GM19395 (cell line): ENCODE results near the gene C1QA.

Source experiments
- ATAC-seq: cut with Tn5 transposase; IDR thresholded peaks from one replicate; pipeline ENCODE4 v1.9.1; 2021; ENCODE audit warnings: mild to moderate bottlenecking, moderate library complexity; ENCODE audit not compliant: unreplicated experiment

The C1QA gene, protein sequence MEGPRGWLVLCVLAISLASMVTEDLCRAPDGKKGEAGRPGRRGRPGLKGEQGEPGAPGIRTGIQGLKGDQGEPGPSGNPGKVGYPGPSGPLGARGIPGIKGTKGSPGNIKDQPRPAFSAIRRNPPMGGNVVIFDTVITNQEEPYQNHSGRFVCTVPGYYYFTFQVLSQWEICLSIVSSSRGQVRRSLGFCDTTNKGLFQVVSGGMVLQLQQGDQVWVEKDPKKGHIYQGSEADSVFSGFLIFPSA

DNA sequence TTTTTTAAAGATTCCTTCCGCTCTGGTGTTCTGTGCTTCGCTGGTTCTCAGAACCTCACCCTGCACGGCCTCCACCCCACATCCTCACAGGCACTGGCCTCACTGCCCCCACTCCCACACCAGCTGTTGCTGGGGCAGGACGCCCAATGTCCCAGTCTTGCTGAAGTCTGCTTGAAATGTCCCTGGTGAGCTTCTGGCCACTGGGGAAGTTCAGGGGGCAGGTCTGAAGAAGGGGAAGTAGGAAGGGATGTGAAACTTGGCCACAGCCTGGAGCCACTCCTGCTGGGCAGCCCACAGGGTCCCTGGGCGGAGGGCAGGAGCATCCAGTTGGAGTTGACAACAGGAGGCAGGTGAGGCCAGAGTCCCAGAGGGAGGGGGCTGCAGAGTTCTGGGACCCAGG, at the start of gene C1QA:
Gene C1QA, plus strand, starts transcription at position 276 of the 400 bp plus-strand sequence. CDS start 989 bp downstream, outside the sequence.
- ATAC-seq: no peak

DNA sequence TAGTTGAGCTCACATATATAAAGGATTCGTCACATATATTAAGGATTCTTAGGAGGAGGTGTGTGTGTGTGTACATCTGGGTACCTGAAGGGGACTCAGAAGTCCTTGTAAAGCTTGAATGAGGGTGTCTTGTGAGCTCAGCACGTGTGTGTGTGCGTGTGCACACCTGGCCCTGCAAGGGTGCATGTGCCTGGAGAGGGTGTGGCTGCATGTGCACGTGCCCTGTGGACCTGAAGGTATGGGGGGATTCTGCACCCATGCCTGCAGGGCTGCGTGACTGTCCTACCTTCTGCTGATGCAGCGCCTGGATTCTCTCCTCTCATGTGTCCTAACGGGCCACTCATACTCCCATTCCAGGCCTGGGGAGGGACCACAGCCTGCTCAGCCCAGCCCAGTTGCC, 49.2 kb upstream of the C1QA start:
- no peak for ATAC-seq

DNA sequence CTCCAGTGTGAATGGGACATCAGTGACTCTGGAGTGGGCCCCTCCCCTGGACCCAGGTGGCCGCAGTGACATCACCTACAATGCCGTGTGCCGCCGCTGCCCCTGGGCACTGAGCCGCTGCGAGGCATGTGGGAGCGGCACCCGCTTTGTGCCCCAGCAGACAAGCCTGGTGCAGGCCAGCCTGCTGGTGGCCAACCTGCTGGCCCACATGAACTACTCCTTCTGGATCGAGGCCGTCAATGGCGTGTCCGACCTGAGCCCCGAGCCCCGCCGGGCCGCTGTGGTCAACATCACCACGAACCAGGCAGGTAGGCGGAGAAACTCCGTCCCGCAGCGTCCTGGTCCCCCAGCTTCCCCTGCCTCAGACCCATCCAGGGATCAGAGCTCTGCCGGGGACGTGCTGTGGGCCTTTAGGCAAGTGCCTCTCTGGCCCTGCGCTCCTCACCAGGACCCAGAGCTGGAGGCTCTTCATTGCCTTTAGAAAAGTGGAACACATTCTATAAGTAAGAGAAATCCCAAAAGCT, 47.5 kb upstream of the C1QA start:
- no peak for ATAC-seq

DNA sequence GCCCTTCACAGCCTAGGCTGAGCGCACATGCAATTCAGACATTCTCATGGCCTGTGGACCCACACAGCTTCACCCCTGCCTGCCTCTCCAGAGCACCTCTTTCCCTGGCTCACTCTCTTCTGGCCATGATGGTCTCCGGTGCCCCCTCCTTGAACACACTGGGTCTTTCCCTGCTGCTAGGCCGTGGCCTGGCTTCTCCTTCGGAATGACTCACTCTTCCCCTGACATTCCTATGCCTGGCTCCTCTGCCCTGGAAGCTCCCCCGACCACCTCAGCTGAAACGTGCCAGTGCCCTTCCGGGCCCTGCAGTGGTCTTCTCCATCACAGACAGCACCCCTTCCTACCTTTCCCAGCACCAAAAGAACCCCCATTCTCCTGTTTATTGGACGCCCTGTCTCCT, 44.9 kb upstream of the C1QA start:
- ATAC-seq: no peak

DNA sequence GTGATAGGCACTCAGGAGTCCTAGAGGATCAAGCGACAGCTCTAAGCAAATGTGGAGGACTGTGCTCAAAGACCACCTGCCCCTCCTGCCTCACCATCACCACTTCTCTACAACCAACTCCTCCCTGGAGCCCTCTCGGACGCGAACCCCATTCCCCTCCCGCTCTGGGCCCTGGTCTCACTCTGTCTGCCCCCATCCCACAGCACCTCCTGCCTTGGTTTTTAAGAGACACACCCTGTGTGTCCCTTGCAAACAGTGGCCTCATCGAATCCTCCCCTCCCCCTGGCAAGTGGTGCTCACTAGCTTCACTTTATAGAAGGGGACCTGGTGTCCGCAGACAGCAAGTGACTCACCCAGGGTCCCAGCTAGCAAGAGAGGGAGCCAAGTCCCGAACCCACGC, 44.4 kb upstream of the C1QA start:
- ATAC-seq: no peak

DNA sequence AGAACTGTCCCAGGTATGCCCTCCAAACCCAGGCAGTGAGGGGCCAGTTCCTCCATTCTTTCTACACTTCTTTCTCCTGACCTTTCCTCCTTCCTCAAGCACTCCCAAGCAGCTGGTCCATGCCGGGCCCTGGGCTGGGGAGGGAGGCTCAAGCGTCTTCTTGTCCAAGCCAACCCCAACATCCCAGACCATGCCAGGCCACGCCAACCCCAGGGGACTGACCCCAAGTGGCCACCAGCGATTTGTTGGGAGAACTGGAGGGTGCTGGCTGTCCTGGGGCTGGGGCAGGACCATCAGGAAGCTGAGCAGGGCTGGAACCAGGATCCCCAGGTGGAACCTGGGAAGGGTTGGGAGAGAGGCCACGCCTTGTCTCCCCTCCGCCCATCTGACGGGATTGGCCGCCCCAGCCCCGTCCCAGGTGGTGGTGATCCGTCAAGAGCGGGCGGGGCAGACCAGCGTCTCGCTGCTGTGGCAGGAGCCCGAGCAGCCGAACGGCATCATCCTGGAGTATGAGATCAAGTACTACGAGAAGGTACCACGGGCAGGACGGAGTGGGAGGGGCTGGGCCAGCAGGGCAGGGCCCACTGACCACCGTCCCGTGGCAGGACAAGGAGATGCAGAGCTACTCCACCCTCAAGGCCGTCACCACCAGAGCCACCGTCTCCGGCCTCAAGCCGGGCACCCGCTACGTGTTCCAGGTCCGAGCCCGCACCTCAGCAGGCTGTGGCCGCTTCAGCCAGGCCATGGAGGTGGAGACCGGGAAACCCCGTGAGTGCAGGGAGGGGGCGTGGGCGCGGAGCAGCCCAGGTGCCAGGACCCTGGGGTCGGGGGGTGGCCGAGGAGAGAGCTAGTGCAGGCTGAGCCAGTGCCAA, 43.3 kb upstream of the C1QA start:
- ATAC-seq: no peak

DNA sequence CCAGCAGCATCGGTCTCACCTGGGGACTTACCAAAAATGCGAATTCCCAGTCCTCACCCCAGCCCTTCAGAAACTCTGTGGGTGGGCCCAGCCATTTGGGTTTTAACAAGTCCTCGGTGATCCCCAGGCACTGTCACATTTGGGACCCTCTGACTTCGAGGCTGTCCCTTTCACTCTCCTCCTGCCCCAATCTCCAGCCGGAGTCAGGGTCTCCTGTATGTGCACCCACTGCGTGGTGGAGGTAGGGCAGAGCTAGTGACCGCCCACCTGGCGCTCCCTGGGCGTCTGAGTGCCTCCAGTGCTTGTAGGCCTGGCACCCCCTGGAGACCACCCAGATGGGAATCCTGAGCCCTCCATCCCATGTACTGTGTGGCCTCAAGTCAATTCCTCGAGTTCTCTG, 42.0 kb upstream of the C1QA start:
- no peak for ATAC-seq

DNA sequence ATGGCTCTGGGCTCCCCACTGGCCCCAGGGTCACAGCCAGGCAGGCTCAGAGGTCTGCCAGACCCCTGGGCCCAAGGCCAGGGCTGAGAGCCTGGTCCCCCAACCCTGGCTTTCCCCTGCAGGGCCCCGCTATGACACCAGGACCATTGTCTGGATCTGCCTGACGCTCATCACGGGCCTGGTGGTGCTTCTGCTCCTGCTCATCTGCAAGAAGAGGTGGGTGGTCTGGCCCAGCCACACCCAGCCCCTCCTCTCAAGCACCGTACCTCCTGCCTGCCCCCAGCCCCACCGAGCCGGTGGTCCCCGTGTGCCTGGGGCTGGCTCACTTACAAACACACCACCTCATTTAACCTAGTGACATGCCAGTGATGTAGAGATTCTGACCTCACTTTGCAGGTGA, 41.3 kb upstream of the C1QA start:
- ATAC-seq: no peak

DNA sequence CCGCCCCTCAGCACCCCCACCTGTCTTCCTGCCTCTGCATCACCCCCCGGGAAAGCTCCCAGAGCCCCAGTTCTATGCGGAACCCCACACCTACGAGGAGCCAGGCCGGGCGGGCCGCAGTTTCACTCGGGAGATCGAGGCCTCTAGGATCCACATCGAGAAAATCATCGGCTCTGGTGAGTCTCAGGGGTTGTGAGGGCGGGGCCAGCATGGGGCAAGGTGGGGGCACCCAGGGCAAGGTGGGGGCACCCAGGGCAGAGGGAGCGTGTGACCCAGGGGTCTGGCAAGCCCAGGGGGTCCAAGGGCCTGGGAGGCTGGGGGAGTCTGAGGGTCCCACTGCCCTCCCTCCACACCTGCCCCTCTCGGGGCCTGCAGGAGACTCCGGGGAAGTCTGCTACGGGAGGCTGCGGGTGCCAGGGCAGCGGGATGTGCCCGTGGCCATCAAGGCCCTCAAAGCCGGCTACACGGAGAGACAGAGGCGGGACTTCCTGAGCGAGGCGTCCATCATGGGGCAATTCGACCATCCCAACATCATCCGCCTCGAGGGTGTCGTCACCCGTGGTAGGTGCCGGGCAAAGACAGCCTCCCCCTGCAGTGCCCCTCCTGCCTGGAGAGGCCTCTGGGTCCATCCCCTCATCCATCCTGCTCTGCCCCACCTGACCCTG, 39.0 kb upstream of the C1QA start:
- ATAC-seq: no peak

DNA sequence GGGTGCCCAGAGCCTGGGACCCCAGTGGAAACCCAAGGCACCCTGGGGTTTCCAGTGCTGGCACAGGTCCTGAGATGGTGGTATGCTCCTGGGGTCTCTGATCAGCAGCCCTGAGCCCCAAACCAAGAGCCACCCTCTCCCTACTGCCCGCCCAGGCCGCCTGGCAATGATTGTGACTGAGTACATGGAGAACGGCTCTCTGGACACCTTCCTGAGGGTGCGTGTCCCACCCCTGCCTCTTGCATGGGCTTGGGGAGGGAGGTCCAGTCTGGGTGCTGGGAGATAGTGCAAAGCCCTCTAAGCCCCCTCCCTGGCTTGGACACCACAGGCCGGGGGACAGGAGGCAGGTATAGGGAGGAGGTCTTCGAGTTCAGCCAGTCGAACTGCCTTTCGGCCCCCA, 38.4 kb upstream of the C1QA start:
- no peak for ATAC-seq

DNA sequence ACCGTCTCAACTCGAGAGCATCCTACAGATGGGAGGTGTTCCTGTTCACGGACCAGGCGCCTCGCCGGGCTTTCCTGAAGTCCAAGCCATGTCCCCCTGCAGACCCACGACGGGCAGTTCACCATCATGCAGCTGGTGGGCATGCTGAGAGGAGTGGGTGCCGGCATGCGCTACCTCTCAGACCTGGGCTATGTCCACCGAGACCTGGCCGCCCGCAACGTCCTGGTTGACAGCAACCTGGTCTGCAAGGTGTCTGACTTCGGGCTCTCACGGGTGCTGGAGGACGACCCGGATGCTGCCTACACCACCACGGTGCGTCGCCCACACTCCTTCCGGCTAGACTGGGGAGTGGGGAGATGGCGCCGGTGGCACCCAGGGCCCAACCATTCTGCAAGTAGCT, 37.7 kb upstream of the C1QA start:
- ATAC-seq: no peak

DNA sequence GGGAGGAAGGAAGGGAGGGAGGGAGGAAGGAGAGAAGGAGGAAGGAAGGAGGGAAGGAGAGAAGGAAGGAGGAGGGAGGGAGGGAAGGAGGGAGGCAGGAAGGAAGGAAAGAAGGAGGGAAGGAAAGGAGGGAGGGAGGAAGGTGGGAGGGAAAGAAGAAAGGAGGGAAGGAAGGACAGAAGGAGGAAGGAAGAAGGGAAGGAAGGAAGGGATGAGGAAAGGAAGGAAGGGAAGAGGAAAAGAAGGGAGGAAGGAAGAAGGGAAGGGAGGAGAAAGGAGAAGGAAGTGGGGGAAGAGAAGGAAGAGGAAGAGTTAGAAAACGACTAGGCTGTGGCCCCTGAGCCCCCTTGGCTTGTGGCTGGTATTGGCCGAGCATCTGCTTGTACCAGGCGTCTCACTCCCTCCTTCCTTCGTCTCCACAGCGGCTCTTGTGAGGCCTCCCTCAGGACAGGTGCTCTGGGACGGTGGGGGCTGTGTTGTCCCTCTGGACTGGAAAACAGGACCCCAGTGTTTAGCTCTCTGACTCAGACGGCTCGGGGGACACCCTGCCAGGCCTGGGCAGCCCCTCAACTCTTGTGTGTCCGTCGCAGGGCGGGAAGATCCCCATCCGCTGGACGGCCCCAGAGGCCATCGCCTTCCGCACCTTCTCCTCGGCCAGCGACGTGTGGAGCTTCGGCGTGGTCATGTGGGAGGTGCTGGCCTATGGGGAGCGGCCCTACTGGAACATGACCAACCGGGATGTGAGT, 36.2 kb upstream of the C1QA start:
- ATAC-seq: no peak

DNA sequence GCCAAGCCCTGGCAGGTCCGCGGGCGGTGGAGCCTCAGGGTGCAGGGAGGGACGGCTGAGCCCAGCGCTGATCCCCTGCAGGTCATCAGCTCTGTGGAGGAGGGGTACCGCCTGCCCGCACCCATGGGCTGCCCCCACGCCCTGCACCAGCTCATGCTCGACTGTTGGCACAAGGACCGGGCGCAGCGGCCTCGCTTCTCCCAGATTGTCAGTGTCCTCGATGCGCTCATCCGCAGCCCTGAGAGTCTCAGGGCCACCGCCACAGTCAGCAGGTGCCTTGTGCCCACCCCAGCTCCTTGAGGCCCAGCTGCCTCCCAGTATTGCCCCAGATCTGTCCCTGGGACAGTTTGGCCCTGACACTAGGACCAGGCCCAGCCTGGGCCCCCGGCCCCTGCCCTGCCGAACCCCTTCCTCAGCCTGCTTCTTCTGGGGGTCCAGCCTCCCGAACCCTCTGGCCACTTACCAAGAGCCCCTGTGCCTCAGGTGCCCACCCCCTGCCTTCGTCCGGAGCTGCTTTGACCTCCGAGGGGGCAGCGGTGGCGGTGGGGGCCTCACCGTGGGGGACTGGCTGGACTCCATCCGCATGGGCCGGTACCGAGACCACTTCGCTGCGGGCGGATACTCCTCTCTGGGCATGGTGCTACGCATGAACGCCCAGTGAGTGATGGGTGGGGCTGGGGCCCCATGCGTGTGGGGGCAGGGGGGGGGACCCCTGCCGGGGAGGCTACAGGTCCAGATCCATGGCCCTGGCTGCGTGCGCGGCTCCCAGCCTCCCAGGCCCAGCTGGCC, 35.4 kb upstream of the C1QA start:
- no peak for ATAC-seq

DNA sequence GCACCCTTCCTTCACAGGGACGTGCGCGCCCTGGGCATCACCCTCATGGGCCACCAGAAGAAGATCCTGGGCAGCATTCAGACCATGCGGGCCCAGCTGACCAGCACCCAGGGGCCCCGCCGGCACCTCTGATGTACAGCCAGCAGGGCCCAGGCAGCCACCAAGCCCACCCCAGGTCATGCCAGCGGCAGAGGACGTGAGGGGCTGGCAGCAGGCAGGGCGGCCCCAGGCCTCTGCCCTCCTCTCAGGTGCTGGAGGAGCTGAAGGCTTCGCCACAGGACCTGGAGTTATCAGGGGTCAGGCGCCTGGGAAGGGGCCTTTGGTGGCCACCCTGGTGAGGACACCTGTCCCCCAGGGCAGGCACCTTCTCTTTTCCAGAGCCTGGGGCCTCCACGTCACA, 34.8 kb upstream of the C1QA start:
- ATAC-seq: no peak

DNA sequence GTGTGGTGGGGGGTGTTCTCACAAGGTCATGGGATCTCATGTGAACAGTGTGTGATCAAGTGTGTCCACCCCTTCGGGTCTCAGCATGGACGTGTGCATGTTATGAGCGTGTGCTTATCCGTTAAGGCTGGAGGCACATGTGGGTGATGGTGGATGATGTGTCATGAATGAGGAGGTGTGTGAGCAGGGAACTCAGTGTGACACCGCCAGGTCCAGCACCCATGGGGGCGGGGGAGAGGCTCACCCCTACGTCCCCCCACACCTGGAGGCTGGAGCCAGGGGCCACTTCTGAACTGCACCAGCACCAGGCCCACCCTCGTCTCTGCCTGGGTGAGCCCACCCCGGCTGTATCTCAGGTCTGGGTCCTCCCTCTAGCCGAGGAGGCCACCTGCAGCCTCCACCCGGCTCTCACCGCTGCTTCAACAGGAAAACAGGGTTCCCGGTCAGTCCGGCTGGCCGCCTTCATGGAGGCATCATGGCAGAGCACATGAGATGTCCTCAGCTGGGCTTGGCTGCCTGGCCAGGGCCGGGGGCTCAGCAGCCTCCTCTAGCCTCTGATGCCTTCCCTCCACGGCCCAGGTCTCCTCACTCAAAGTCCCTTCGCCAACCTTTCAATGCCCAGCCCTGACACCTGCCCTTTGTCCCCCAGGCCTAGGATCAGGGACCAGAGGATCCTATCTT, 34.2 kb upstream of the C1QA start:
- ATAC-seq: no peak

DNA sequence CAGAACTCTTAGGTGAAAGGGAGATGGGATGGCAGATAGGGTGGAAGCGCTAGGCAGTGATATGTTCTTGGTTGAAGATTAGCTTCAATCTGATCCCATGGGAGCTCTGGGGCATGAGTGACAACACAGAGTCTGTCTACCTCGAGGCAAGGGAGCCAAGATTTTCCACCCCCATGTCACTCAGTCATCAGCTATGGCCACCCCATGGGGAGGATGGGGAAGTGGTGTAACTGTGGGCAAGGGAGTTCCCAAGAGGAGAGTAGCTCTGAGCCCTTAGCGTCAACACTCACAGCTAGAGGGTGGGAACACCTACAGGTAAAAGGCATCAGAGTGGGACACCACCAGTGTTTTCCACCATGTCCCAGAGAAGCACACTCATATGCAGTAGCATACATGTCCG, 30.3 kb upstream of the C1QA start:
- ATAC-seq: no peak

DNA sequence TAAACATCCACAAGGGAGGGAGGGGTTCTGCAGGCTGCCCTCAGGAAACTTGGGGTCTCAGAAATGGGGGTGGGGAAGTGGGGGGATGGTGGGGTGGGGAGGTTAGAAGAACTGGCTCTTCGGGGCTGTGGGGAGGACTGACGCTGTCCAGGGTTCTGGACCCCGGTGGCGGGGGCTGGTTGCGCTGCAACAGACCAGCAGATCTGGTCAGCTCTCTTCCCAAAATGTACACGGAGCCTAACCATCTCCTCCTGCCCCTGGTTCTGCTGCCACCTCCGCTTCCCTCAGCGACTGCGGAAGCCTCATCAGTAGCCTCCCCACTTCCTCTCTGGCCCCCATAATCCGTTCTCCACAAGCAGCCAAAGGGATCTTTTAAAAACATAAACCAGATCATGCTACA, 29.3 kb upstream of the C1QA start:
- no peak for ATAC-seq

DNA sequence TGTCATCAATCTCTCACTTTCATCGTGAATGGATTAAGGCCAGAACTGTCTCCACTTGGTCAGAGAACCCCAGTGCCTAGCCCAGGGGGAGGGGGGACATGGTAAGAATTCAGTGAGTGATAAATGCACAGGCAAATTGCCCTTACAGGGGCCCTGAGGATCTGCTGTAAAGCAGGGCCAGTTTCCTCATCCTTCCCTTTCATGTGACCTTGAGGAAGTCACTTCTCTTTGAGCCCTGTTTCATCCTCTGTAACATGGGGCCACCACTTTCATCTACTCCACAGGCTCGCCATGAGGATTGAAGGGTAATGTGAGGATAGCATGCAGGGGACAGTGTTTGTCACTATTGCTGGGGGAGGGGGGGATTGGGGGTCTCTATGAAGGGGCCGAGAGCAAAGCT, 28.1 kb upstream of the C1QA start:
- no peak for ATAC-seq

DNA sequence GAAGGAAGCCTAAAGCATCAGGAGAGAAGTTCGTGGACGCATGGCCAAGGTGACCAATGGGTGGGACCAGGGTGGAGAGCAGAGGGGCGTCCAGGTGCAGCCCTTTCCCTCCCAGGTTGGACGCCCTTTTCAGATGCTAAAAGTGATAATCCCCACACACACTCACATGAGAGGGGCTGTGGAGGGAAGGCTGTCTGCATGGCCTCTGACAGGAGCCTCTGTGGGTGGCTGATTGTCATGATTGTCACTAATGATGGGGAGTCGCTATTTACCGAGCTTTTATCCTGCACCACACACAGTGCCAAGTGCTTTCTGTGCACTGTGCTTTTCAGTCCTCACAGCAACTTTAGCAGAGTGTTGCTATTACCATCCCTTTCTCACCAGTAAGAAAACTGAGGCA, 27.1 kb upstream of the C1QA start:
- no peak for ATAC-seq

DNA sequence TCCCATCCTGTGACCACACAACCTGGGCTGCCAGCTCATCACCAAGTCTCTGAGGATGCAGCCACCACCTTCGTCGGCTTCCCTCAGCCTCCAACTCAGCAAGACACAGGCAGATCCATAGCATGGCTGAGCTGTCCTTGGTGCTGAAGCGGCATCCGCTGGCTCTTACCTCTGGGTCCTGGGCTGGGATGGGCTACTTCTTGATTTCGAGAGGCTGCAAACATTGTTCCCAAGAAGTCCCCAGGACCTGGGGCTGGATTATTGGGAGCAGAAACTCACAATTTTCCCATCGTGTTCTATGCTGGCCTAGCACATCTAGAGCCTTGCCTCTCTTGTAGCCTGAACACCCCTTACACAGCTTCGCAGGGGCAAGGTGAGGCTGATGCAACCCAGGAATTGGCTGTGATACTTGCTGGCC, 24.9 kb upstream of the C1QA start:
- ATAC-seq: no peak
